ENCODE measurements around the gene HBA1.
"Not testable (repeated sequence)": the region's sequence is repeated elsewhere in the genome, so short reads cannot be mapped to it uniquely, and the experiment has no call there.

The HBA1 gene

GRCh38 chr16:176006-176405, 474 bp upstream of the HBA1 start:
- not testable (repeated sequence) for DNase-seq

DNA sequence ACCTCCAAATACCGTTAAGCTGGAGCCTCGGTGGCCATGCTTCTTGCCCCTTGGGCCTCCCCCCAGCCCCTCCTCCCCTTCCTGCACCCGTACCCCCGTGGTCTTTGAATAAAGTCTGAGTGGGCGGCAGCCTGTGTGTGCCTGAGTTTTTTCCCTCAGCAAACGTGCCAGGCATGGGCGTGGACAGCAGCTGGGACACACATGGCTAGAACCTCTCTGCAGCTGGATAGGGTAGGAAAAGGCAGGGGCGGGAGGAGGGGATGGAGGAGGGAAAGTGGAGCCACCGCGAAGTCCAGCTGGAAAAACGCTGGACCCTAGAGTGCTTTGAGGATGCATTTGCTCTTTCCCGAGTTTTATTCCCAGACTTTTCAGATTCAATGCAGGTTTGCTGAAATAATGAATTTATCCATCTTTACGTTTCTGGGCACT, 928 bp downstream of the HBA1 start:
- DNase-seq: no peak

GRCh38 chr16:177981-178667, 1.6 kb downstream of the HBA1 start:
- DNase-seq: no peak

DNA sequence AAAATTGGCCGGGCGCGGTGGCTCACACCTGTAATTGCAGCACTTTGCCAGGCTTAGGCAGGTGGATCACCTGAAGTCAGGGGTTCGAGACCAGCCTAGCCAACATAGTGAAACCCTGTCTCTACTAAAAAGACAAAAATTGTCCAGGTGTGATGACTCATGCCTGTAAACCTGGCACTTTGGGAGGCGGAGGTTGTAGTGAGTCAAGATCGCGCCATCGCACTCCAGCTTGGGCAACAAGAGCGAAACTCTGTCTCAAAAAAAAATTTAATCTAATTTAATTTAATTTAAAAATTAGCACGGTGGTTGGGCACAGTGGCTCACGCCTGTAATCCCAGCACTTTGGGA, 2.2 kb downstream of the HBA1 start:
- DNase-seq: no peak

DNA sequence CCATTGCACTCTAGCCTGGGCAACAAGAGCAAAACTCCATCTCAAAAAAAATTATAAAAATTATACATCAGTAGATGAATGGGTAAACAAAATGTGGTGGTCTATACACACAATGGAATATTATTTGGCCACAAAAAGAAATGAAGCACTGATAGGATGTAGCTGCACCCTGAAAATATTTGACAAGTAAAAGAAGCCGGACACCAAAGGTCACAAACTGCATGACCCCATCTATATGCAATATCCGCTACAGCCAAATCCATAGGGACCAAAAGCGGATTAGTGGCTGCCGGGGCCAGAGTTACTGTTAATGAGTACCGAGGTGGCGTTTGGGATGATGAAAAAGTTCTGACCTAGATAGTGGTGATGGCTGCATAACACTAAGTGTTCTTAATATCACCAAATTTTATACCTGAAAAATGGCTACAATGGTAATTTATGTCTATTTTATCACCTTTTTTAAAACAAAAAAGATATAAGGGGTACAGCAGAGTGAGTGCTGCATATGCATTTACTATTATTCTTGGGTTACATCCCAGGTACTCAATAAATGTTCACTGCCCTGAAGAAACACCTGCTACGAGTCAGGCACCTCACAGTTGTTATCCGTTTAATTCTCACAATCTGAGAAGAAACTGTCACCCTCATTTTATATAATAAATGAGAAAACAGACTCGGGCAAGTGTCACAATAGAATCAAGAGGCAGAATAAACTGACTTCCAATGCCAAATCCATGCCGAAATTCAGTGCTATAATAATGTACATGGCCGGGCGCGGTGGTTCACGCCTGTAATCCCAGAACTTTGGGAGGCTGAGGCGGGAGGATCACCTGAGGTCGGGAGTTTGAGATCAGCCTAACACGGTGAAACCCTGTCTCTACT, 3.0 kb downstream of the HBA1 start:
- DNase-seq: no peak

DNA sequence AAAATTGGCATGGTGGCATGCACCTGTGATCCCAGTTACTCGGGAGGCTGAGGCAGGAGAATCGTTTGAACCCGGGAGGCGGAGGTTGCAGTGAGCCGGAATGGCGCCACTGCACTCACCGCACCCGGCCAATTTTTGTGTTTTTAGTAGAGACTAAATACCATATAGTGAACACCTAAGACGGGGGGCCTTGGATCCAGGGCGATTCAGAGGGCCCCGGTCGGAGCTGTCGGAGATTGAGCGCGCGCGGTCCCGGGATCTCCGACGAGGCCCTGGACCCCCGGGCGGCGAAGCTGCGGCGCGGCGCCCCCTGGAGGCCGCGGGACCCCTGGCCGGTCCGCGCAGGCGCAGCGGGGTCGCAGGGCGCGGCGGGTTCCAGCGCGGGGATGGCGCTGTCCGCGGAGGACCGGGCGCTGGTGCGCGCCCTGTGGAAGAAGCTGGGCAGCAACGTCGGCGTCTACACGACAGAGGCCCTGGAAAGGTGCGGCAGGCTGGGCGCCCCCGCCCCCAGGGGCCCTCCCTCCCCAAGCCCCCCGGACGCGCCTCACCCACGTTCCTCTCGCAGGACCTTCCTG, 3.7 kb downstream of the HBA1 start, which contains the start of gene HBQ1:
Gene HBQ1 (plus strand): TSS at position 359 of the 575 bp plus-strand sequence. CDS start 28 bp downstream, at position 387.
- peak; percentile 24 for DNase-seq

GRCh38 chr16:180681-181564, 4.4 kb downstream of the HBA1 start:
- DNase-seq: peak; percentile 85

- no peak for DNase-seq
Observed at GRCh38 chr16:181565-182021, 5.1 kb downstream of the HBA1 start.

- DNase-seq: no peak
Observed at GRCh38 chr16:183005-183404, 6.5 kb downstream of the HBA1 start.

- no peak for DNase-seq
Observed at GRCh38 chr16:185213-185612, 8.7 kb downstream of the HBA1 start.

DNA sequence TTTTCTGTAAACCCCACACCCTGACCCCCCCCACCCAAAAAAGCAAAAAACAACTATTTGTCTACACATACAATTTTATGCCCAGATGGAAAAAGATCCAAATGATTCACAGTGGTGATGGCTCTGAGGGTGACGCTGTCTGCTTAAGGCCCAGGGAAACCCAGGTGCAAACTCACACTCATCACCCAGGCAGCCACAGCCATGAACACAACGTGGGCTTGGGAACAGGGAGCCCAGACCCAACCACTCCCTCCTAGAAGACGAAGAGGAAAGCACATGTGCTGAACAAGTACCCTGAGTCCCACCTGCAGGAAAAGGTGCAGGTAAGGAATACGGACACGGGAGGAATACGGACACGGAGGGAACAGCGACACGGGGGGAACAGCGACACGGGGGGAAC, 9.2 kb downstream of the HBA1 start:
- DNase-seq: no peak

- no peak for DNase-seq
Observed at GRCh38 chr16:187330-187729, 10.8 kb downstream of the HBA1 start.

GRCh38 chr16:188674-189073, 12.2 kb downstream of the HBA1 start:
- peak; percentile 33 for DNase-seq

GRCh38 chr16:189604-190186, 13.2 kb downstream of the HBA1 start:
- no peak for DNase-seq

DNA sequence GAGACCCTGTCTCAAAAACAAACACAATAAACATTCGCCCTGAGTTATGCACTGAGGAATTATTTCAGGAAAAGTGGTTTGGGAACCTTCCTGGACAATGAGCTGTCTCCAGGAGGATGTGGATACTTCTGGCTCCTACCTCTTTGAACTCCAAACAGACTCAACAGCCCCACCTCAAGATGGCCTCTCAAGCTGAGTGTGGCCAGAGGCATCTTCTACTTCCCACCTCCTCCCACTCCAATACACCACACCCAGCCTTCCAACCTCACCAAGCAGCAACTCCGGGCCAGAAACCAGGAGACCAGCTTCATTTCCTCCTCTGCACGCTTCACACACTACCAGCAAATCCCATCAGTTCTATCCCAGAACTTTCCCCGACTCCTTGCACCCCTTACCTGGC, 15.4 kb downstream of the HBA1 start:
- no peak for DNase-seq

- no peak for DNase-seq
Observed at GRCh38 chr16:192686-193085, 16.2 kb downstream of the HBA1 start.

DNA sequence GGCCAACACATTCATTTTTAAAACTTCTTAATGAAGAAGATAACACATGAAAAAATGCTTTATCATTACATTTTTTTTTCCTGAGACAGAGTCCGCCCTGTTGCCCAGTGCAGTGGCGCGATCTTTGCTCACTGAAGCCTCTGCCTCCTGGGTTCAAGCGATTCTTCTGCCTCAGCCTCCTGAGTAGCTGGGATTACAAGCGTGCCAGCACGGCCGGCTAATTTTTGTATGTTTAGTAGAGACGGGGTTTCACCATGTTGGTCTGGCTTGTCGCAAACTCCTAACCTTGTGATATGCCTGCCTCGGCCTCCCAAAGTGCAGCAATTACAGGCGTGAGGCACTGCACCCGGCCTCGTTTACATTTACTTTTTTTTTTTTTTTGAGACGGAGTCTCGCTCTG, 17.0 kb downstream of the HBA1 start:
- DNase-seq: no peak

GRCh38 chr16:194516-194915, 18.0 kb downstream of the HBA1 start:
- no peak for DNase-seq

DNA sequence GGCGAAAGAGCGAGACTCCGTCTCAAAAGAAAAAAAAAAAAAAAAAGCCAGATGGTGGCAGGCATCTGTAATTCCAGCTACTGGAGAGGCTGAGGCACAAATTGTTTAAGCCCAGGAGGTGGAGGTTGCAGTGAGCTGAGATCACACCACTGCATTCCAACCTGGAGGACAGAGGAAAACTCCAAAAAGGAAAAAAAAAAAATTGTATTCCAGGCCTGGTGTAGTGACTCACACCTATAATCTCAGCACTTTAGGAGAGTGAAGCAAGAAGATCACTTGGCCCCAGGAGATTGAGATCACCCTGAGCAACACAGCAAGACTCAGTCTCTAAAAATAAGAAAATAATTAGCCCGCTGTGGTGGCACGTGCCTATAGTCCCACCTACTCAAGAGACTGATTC, 23.9 kb downstream of the HBA1 start:
- DNase-seq: no peak

GRCh38 chr16:203246-203645, 26.8 kb downstream of the HBA1 start:
- DNase-seq: no peak

DNA sequence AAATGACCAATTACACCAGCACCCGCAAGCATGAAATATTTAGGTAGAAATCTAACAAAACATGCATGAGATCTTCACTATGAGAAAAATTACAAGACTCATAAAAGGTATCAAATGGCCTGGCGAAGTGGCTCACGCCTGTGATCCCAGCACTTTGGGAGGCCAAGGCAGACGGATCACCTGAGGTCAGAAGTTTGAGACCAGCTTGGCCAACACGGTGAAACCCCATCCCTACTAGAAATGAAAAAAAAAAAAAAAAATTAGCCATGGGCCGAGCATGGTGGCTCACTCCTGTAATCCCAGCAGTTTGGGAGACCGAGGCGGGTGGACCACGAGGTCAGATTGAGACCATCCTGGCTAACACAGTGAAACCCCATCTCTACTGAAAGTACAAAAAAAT, 27.6 kb downstream of the HBA1 start:
- DNase-seq: not testable (repeated sequence)

GRCh38 chr16:209359-209758, 32.9 kb downstream of the HBA1 start:
- not testable (repeated sequence) for DNase-seq

Data from CD4-positive, alpha-beta T cell treated with Interleukin-21 for 1 hour (primary cell).